VCaP (cell line): Measurements from ENCODE around the gene VEPH1.

Experiments
- H3K27ac ChIP-seq: fragments of 450-650 bp; 2 replicates; pipeline ENCODE4 v1.5.1; 2017
- CTCF ChIP-seq: fragments of 450-650 bp; conservative IDR thresholded peaks from 2 replicates; pipeline ENCODE4 v1.5.1; 2017; ENCODE audit warnings: mild to moderate bottlenecking, moderate library complexity

The VEPH1 gene

GRCh38 chr3:157231071-157231470, 272.1 kb downstream of the VEPH1 start:
- no peak overlapping the region for H3K27ac ChIP-seq
- TF ChIP-seq CTCF: no peak

GRCh38 chr3:157226173-157226847, 276.9 kb downstream of the VEPH1 start:
- no peak overlapping the region for H3K27ac ChIP-seq
- no peak for TF ChIP-seq CTCF

- TF ChIP-seq CTCF: no peak
- no peak overlapping the region for H3K27ac ChIP-seq
These were observed 278.2 kb downstream of the VEPH1 start for GRCh38 chr3:157225001-157225400.

- TF ChIP-seq CTCF: no peak
- H3K27ac ChIP-seq: no peak overlapping the region
These were observed 282.3 kb downstream of the VEPH1 start for GRCh38 chr3:157220883-157221282.

GRCh38 chr3:157220211-157220610, 283.0 kb downstream of the VEPH1 start:
- H3K27ac ChIP-seq: no peak overlapping the region
- TF ChIP-seq CTCF: no peak

- no peak overlapping the region for H3K27ac ChIP-seq
- TF ChIP-seq CTCF: no peak
These were observed 284.0 kb downstream of the VEPH1 start for GRCh38 chr3:157219215-157219614.
